Esophagus squamous epithelium (tissue), 4 donors: ENCODE results near the gene NNMT.

Source experiments
- CTCF ChIP-seq, 6 experiments: fragments of 450-650 bp in 4 of 6; fragments of 200-600 bp in 2 of 6; sonication (generic) in 2 of 6; IDR thresholded peaks; one replicate each; pipeline ENCODE4 v1.5.1; 2016 to 2019; ENCODE audit warnings: antibody characterized with exemption in 6 of 6, mild to moderate bottlenecking in 4 of 6, moderate library complexity in 4 of 6
- POLR2A ChIP-seq, 4 donors: fragments of 450-650 bp; IDR thresholded peaks; one replicate each; pipeline ENCODE4 v1.6.1; 2017; ENCODE audit warnings: antibody characterized with exemption in 4 of 4, mild to moderate bottlenecking in 4 of 4, moderate library complexity in 3 of 4

GRCh38 chr11:114284021-114284420 is 12.2 kb upstream of the NNMT start:
- TF ChIP-seq CTCF (IDR thresholded peaks at IDR 0.05) (no peak), POLR2A (IDR thresholded peaks at IDR 0.05) (no peak)
